GM23338 (cell line): ENCODE data around the gene SUV39H1. TPM values are rescaled to one million over a fixed set of nuclear protein-coding genes. Genes with fewer than 3 reads are reported as not detected.

Experiments used
- ATAC-seq: fragments of 200-7000 bp; cut with Tn5 transposase; 3 replicates; pipeline ENCODE4 v1.9.1; 2020
- DNase-seq: peaks from one replicate; pipeline ENCODE4 v3.0.0-alpha.2; 2015; ENCODE audit warnings: low spot score
- H2AFZ ChIP-seq: fragments of 200-600 bp; sonication (generic); 2 replicates; pipeline ENCODE4 v1.8.0; 2016; ENCODE audit warnings: antibody characterized with exemption, mild to moderate bottlenecking, moderate library complexity
- H3F3A ChIP-seq: fragments of 200-600 bp; sonication (generic); replicated peaks from 2 replicates; pipeline ENCODE4 v1.8.0; 2017; ENCODE audit warnings: antibody characterized with exemption, mixed run types, low read depth
- H3K27ac ChIP-seq: fragments of 200-600 bp; sonication (generic); 2 replicates; pipeline ENCODE4 v1.6.1; 2016; ENCODE audit warnings: low read depth
- H3K27me3 ChIP-seq: fragments of 200-600 bp; sonication (generic); 2 replicates; pipeline ENCODE4 v1.8.0; 2016; ENCODE audit warnings: mild to moderate bottlenecking, mixed run types, moderate library complexity; ENCODE audit not compliant: insufficient read depth
- H3K36me3 ChIP-seq: fragments of 200-600 bp; sonication (generic); 2 replicates; pipeline ENCODE4 v1.8.0; 2016; ENCODE audit warnings: mild to moderate bottlenecking; ENCODE audit not compliant: insufficient read depth
- H3K4me1 ChIP-seq: fragments of 200-600 bp; sonication (generic); 2 replicates; pipeline ENCODE4 v1.8.0; 2016; ENCODE audit warnings: mild to moderate bottlenecking, moderate library complexity; ENCODE audit not compliant: insufficient read depth
- H3K4me2 ChIP-seq: fragments of 200-600 bp; sonication (generic); 2 replicates; pipeline ENCODE4 v1.7.1; 2017; ENCODE audit warnings: mixed run types
- H3K4me3 ChIP-seq: fragments of 200-600 bp; sonication (generic); 2 replicates; pipeline ENCODE4 v1.6.1; 2016; ENCODE audit warnings: mixed run types
- H3K79me2 ChIP-seq: fragments of 200-600 bp; sonication (generic); replicated peaks from 2 replicates; pipeline ENCODE4 v1.8.0; 2017; ENCODE audit warnings: mild to moderate bottlenecking; ENCODE audit not compliant: insufficient read depth
- H3K9me2 ChIP-seq: fragments of 200-600 bp; sonication (generic); 2 replicates; pipeline ENCODE4 v1.8.0; 2017; ENCODE audit not compliant: insufficient read depth
- H4K20me1 ChIP-seq: fragments of 200-600 bp; sonication (generic); replicated peaks from 2 replicates; pipeline ENCODE4 v1.8.0; 2017; ENCODE audit warnings: mild to moderate bottlenecking; ENCODE audit not compliant: insufficient read depth
- H3K27ac Mint-ChIP-seq: 2 replicates; pipeline ENCODE4 v1.8.0; 2020; ENCODE audit warnings: inconsistent platforms, mild to moderate bottlenecking, moderate library complexity, mixed read lengths
- H3K27me3 Mint-ChIP-seq: 3 replicates; pipeline ENCODE4 v1.8.0; 2022; ENCODE audit warnings: low read depth, mild to moderate bottlenecking, moderate library complexity, mixed read lengths, inconsistent platforms; ENCODE audit not compliant: insufficient read depth, poor library complexity
- H3K36me3 Mint-ChIP-seq: 3 replicates; pipeline ENCODE4 v1.8.0; 2021; ENCODE audit warnings: low read depth, mild to moderate bottlenecking, inconsistent platforms, moderate library complexity, mixed read lengths
- H3K4me1 Mint-ChIP-seq: 3 replicates; pipeline ENCODE4 v1.8.0; 2020; ENCODE audit warnings: mild to moderate bottlenecking, inconsistent platforms, mixed read lengths
- H3K4me3 Mint-ChIP-seq: 3 replicates; pipeline ENCODE4 v1.8.0; 2021; ENCODE audit warnings: moderate library complexity, mild to moderate bottlenecking, inconsistent platforms, mixed read lengths
- H3K9me3 Mint-ChIP-seq: 3 replicates; pipeline ENCODE4 v1.8.0; 2020; ENCODE audit warnings: moderate library complexity, mild to moderate bottlenecking, inconsistent platforms, mixed read lengths
- EZH2 ChIP-seq: fragments of 200-600 bp; sonication (generic); IDR thresholded peaks from one replicate; pipeline ENCODE4 v1.8.0; 2017; ENCODE audit warnings: antibody characterized with exemption, mild to moderate bottlenecking, low read depth; ENCODE audit not compliant: unreplicated experiment
- JUNB ChIP-seq: IDR thresholded peaks from one replicate; pipeline ENCODE4 v1.6.1; 2016; ENCODE audit warnings: antibody characterized with exemption; ENCODE audit not compliant: unreplicated experiment
- NANOG ChIP-seq: IDR thresholded peaks from 2 replicates; pipeline ENCODE4 v1.6.1; 2016; ENCODE audit warnings: antibody characterized with exemption, borderline replicate concordance
- POLR2AphosphoS5 ChIP-seq: IDR thresholded peaks from 2 replicates; pipeline ENCODE4 v1.6.1; 2016; ENCODE audit warnings: antibody characterized with exemption, low read depth
- REST ChIP-seq: IDR thresholded peaks from one replicate; pipeline ENCODE4 v1.6.1; 2018; ENCODE audit warnings: antibody characterized with exemption; ENCODE audit not compliant: unreplicated experiment
- STAT1 ChIP-seq: IDR thresholded peaks from one replicate; pipeline ENCODE4 v1.6.1; 2016; ENCODE audit warnings: antibody characterized with exemption; ENCODE audit not compliant: unreplicated experiment
- ZNF331 ChIP-seq: fragments of 250-450 bp; sonication (Bioruptor Pico); IDR thresholded peaks from 2 replicates; pipeline ENCODE4 v1.5.0; 2020; ENCODE audit warnings: low read depth, mild to moderate bottlenecking, moderate library complexity
- ZNF462 ChIP-seq: fragments of 250-450 bp; sonication (Bioruptor Pico); IDR thresholded peaks from 2 replicates; pipeline ENCODE4 v1.5.0; 2020; ENCODE audit warnings: mild to moderate bottlenecking, moderate library complexity
- polyA plus RNA-seq: library from polyadenylated mRNA; unstranded; fragments of >200 nt; fragmentation: Nextera tagmentation; extraction: Ambion mirVana; gene quantifications from 2 replicates; pipeline ENCODE4 v1.2.1, GENCODE V29; 2016
- total RNA-seq: library from RNA; depleted of rRNA; stranded (reverse); fragments of >200 nt; shearing (Covaris generic); gene quantifications from 2 replicates; pipeline ENCODE4 v1.2.3, GENCODE V29; 2014
- TF ChIP-seq, protein P1 (sequence below): IDR thresholded peaks from 2 replicates; pipeline ENCODE4 v1.6.1; 2016; ENCODE audit warnings: antibody characterized with exemption
- TF ChIP-seq, protein P2 (sequence below), 2 experiments: fragments of 200-600 bp in 1 of 2; sonication (generic) in 1 of 2; conservative IDR thresholded peaks; 2 replicates each; pipeline versions ENCODE4 v1.5.1 to v1.6.1; 2016 to 2017; ENCODE audit warnings: antibody characterized with exemption in 2 of 2, low read depth in 2 of 2, mild to moderate bottlenecking in 2 of 2, moderate library complexity in 1 of 2

SUV39H1 gene
- total and polyA plus RNA-seq, 2 experiments from 2014 or later: 9.5 to 15.2 TPM

- TF ChIP-seq, protein P1, sequence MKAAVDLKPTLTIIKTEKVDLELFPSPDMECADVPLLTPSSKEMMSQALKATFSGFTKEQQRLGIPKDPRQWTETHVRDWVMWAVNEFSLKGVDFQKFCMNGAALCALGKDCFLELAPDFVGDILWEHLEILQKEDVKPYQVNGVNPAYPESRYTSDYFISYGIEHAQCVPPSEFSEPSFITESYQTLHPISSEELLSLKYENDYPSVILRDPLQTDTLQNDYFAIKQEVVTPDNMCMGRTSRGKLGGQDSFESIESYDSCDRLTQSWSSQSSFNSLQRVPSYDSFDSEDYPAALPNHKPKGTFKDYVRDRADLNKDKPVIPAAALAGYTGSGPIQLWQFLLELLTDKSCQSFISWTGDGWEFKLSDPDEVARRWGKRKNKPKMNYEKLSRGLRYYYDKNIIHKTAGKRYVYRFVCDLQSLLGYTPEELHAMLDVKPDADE: no peak
- no peak for TF ChIP-seq REST
Measured at GRCh38 chrX:48665991-48666390, 30.5 kb upstream of the SUV39H1 start (continued).

DNA sequence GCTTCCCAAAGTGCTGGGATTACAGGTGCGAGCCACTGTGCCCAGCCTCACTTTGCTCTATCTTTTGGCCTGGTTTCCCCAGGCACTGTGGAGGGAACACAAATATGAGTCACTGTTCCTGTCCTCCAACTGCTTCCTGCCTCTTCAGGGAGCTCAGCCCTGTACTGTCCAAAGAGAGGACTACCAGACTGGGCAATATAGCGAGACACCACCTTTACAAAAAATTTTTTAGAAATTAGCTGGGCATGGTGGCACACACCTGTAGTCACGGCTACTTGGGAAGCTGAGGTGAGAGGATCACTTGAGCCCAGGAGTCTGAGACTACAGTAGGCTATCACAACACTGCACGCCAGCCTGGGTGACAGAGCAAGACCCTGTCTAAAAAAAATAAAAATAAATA, 29.9 kb upstream of the SUV39H1 start:
- Mint-ChIP-seq H3K4me3 (no peak overlapping the region), H3K36me3 (no peaks in the 10 kb centered on the region), H3K27me3 (no peaks in the 10 kb centered on the region), H3K4me1 (no peaks in the 10 kb centered on the region), H3K9me3 (no peaks in the 10 kb centered on the region), H3K27ac (no peak overlapping the region)
- no peaks in the 10 kb centered on the region for H3K9me2 ChIP-seq
- ATAC-seq (no peak), DNase-seq (no peak)
- H3K27ac ChIP-seq: no peak overlapping the region
- no peaks in the 10 kb centered on the region for H3K79me2 ChIP-seq
- H3F3A ChIP-seq: no peaks in the 10 kb centered on the region
- H3K4me1 ChIP-seq: no peaks in the 10 kb centered on the region
- H3K36me3 ChIP-seq: no peaks in the 10 kb centered on the region
- H3K27me3 ChIP-seq: no peaks in the 10 kb centered on the region
- no peak overlapping the region for H3K4me3 ChIP-seq
- no peak overlapping the region for H3K4me2 ChIP-seq
- no peak overlapping the region for H2AFZ ChIP-seq
- H4K20me1 ChIP-seq: no peaks in the 10 kb centered on the region
- TF ChIP-seq, protein P1: no peak
- no peak for TF ChIP-seq ZNF331 (CRISPR knock-in tag)
- no peak for TF ChIP-seq NANOG
- TF ChIP-seq ZNF462 (CRISPR knock-in tag): no peak
- TF ChIP-seq, protein P2, sequence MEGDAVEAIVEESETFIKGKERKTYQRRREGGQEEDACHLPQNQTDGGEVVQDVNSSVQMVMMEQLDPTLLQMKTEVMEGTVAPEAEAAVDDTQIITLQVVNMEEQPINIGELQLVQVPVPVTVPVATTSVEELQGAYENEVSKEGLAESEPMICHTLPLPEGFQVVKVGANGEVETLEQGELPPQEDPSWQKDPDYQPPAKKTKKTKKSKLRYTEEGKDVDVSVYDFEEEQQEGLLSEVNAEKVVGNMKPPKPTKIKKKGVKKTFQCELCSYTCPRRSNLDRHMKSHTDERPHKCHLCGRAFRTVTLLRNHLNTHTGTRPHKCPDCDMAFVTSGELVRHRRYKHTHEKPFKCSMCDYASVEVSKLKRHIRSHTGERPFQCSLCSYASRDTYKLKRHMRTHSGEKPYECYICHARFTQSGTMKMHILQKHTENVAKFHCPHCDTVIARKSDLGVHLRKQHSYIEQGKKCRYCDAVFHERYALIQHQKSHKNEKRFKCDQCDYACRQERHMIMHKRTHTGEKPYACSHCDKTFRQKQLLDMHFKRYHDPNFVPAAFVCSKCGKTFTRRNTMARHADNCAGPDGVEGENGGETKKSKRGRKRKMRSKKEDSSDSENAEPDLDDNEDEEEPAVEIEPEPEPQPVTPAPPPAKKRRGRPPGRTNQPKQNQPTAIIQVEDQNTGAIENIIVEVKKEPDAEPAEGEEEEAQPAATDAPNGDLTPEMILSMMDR (conservative IDR thresholded peaks at IDR 0.05; ENCODE audit: low read depth in 2 of 2): no peak
- no peak for TF ChIP-seq POLR2AphosphoS5
- no peak for TF ChIP-seq JUNB
- no peak for TF ChIP-seq EZH2
- no peak for TF ChIP-seq STAT1
